Fibroblast of skin of left quadriceps (primary cell): Measurements from ENCODE around the gene FOXC2.
"Not testable (repeated sequence)": the region's sequence is repeated elsewhere in the genome, so short reads cannot be mapped to it uniquely, and the experiment has no call there.

Experiments used
- DNase-seq, 2 experiments: peaks; one replicate each; pipeline ENCODE4 v3.0.0-alpha.2; 2013; ENCODE audit warnings: low read depth in 2 of 2

The FOXC2 gene

DNA sequence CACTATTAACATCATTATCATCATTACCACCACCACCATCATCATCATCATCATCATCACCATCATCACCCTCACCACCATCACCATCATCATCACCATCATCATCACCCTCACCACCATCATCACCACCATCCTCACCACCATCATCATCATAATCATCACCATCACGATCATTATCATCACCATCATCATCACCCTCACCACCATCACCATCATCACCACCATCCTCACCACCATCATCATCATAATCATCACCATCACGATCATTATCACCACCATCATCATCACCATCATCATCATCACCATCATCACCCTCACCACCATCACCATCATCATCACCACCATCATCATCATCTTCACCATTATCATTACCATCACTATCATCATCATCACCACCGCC is 21.3 kb downstream of the FOXC2 start:
- not testable (repeated sequence) for DNase-seq

DNA sequence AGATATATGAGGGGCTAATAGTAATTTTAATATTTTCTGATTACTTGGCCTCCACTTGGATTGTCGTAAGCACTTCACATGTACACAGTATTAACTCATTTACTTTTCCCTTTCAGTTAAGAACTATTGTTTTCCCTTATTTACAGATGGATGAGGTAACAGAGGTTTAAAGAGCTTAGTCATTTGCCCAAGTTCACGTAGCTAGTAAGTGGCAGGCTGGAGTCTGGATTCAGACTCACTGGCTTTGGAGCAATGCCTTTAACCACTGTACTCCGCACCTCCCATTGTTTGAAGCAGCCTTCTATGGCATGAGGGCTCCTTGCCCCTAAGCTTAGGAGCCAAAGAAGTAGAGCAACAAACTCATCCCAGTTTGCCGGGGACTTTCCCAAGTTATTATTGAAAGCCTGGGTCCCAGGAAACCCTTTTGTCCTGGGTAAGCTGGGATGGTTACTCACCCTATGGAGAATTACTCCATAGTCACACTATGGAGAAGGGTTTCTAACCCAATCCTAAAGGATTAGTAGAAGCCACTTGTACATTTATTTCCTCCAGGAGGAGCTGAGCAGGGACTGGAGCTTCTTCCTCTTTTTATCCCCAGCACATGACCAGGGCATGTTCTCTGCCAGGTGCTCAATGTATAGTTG is 24.0 kb downstream of the FOXC2 start:
- DNase-seq: no peak

- DNase-seq: no peak
Measured at GRCh38 chr16:86591270-86591669, 24.6 kb downstream of the FOXC2 start.

DNA sequence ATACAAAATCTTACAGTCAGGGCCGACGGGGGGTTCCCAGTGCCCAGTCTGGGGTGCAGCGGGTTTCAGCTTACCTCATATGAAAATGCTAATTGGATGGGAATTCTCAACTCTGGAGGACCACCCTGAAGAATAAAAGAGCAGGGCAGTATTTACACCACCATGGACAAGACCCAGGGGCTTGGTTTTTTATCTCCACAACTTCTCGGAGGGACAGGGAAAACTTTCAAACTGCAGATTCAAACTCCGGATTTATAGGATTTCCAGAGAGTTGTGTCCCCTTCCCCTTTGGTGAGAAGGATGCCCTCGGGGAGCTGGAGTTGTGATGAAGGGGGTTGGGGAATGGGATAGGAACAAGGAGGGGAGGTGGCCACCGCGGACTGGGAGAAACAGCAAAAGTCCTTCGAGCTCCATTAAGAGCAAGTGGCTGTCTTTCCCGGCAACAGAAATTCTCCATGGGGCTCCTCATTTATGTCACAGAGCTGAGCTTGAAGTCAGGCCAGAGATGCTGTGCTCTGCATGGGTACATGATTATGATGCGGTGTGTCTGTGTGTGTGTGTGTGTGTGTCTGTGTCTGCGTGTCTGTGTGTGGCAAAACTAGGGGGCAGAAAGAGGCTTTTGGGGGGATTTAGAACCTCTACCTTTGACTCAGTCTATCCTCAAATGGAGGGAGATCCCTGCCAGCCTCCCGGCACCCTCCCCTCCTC is 27.4 kb downstream of the FOXC2 start:
- no peak for DNase-seq

- DNase-seq: no peak
Measured at GRCh38 chr16:86594721-86595120, 28.1 kb downstream of the FOXC2 start.

GRCh38 chr16:86595983-86596605 is 29.5 kb downstream of the FOXC2 start:
- DNase-seq: no peak

DNA sequence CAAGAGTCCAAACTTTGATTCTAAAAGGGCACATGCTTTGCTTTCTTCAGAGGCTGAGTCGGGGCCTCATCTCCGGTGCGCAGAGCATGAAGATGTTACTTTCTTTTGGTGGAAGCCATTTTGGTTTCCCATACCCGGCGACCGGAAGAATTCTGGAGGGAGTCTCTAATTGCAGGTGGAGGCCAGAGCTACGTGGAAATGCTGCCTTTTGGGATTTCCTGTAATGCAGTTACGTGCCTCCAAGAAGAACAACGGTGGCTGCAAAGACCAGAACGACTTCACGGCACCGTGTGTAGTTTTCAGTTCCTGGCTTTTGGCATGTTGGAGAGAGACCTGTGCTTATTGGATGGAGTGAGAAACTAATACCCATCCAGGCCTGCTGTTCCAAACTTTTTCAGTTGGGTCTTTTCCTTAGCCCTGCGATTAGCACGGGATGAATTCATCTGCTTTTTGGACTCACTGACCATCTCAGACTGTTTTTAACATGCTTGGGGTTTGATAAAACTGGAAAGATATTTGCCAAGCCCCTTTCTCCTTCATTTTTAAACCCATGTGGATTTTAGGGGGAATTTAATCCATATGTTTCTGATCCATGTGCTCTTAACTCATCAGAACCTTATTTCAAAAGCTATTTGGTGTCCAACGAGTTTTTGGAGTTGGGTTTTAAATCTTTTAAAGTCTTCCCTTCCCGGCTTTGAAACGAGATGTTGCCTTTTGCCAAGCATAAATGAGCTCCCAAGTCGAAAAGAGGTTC is 30.7 kb downstream of the FOXC2 start:
- DNase-seq: no peak

DNA sequence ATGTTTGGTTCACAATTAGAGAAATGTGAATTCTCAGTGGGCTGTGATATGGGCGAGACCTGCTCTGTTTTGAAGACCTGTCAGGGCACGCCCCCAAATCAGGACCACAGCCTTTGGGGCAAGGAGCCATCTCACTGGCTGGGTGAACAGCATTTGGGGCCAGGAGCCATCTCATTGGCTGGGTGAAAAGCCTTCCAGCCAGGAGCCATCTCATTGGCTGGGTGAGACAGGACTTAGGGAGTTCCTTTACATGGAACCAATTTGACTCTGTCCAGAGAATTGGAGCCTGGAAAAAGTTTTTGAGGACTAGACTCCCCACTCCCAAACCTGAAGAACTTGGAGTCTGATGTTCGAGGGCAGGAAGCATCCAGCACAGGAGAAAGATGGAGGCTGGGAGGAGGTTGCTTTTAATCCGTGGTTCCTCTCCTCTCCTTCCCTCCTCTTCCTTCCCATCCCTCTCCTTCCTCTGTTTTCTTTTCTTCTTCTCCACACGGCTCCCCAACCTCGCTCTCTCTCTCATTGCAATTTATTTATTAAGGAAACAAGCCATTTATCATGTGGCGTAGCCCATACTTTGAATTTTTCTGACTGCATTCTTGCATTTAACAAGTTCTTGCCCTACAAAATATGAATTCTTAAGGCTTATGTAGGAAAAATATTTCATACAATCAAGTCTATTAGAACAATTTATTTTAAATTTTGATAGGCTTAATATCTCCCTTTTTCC is 31.4 kb downstream of the FOXC2 start:
- no peak for DNase-seq

GRCh38 chr16:86598607-86599565 is 32.3 kb downstream of the FOXC2 start:
- no peak for DNase-seq

GRCh38 chr16:86601356-86601755 is 34.7 kb downstream of the FOXC2 start:
- DNase-seq: no peak

- no peak for DNase-seq
Measured at GRCh38 chr16:86602521-86602920, 35.9 kb downstream of the FOXC2 start.

GRCh38 chr16:86604436-86605193 is 38.0 kb downstream of the FOXC2 start:
- DNase-seq: no peak

DNA sequence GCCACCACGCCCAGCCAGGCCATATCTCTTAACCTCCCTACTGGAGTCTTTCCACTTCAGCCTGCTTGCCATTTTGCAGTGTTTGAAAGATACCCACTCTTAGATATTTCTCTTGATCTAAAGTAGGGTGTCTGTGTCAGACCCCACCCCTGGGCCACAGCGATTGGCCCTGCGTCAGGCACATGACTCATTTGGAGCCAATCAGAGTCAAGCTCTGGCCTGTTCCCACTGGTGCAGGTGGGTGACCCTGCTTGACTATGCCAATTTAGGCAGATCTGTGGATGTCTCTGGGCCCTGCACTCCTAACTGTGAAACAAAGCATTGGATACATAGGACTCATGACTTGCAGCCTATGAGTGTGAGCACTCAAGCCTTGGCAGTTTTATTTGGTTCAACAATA is 39.3 kb downstream of the FOXC2 start:
- no peak for DNase-seq

- no peak for DNase-seq
Measured at GRCh38 chr16:86608301-86608747, 41.7 kb downstream of the FOXC2 start.

DNA sequence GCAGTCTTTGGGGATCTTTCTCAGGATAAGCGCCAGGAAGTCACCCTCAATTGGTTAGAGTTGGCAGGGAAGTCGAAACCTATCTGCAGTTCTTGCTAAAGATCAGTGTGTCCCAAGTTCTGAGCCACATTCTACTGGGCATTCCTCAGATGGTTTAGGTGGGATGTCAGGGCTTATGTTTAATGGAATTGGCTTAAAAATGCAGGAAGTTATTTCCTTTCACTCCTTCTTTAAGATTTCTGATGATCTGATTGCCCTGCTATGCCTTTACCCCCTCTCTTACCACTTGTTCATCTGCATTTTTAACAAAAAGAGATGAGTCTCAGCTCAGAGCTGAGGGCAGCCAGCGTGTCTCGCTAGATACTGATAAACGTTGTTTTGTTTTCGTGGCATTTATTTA is 42.5 kb downstream of the FOXC2 start:
- peak; percentile 90 to 92 for DNase-seq

DNA sequence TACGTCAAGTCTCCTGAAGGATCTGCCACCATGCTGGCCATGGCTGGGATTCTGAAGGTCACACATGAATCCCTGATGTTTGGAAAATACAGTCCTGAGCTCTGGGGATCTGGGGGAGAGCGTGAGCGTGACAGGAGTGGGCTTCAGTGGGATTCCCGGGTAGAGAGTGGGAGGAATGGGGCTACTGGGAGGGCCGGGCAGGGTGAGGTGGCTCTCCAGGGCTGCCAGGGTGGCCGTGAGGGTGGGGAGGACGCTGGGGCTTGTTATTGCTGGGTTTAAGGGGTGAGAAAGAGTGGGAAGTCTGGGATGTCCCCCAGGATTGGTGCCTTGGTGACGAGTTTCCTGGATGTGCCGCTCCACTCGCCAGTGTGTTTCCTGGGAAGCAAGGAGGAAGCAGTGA is 43.0 kb downstream of the FOXC2 start:
- no peak for DNase-seq

- DNase-seq: no peak
Measured at GRCh38 chr16:86610779-86611524, 44.3 kb downstream of the FOXC2 start.

- DNase-seq: peak; percentile 19 to 28
Measured at GRCh38 chr16:86611525-86611855, 44.9 kb downstream of the FOXC2 start.

DNA sequence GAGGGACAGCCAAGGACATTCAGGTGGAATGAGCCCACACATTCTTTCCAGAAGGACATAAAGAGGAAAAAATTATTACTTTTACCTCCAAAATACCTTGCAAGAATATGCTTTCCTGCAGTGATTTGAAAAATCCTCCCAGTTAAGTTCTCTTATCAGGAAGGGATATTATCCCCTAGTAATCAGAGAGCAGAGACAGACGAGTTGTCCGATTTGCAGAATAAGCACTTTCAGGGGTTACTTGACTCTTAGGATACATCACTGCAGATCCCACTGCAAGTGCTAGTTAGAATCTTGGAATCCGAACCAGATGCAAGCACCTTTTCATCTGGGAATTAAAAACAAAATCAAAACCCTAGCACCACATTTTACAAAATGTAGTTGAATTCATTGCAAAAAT is 45.3 kb downstream of the FOXC2 start:
- DNase-seq: no peak
